Hepatocyte (in vitro differentiated cells): Measurements from ENCODE around the gene AMHR2.
"Not testable (repeated sequence)": the region's sequence is repeated elsewhere in the genome, so short reads cannot be mapped to it uniquely, and the experiment has no call there.

Experiments used
- CTCF ChIP-seq: fragments of 200-600 bp; sonication (generic); IDR thresholded peaks from 2 replicates; pipeline ENCODE4 v1.5.1; 2016; ENCODE audit warnings: antibody characterized with exemption, mild to moderate bottlenecking; ENCODE audit not compliant: poor library complexity
- EZH2 ChIP-seq: fragments of 200-600 bp; sonication (generic); IDR thresholded peaks from 2 replicates; pipeline ENCODE4 v1.6.1; 2016; ENCODE audit warnings: antibody characterized with exemption, mild to moderate bottlenecking, borderline replicate concordance
- EZH2phosphoT487 ChIP-seq: fragments of 200-600 bp; sonication (generic); IDR thresholded peaks from one replicate; pipeline ENCODE4 v1.6.1; 2018; ENCODE audit warnings: antibody characterized with exemption, mild to moderate bottlenecking, low read depth, moderate library complexity; ENCODE audit not compliant: unreplicated experiment, severe bottlenecking

- not testable (repeated sequence) for TF ChIP-seq CTCF, EZH2, EZH2phosphoT487
Measured at GRCh38 chr12:53386381-53386780, 37.3 kb upstream of the AMHR2 start.
